ENCODE results near the gene OGFOD1. TPM values are rescaled to one million over a fixed set of nuclear protein-coding genes. Genes with fewer than 3 reads are reported as not detected.

The OGFOD1 gene
- total and polyA plus RNA-seq, 2 of the 13 experiments (the other 11 are each of a cell fraction or from before 2014, with no cell fraction given) = 35.2 to 81.3 TPM

- TF ChIP-seq ZMYM2 (CRISPR knock-in tag; IDR thresholded peaks at IDR 0.05) (0 out of 2 replicates have a peak, but pooled peaks have one; percentile 40), ZNF407 (CRISPR knock-in tag; IDR thresholded peaks at IDR 0.05; ENCODE audit: not compliant biosample characterization) (peak; percentile 97), MXD1 (CRISPR knock-in tag; IDR thresholded peaks at IDR 0.05) (peak; percentile 80), ZNF329 (CRISPR knock-in tag; IDR thresholded peaks at IDR 0.05; ENCODE audit: low read depth) (peak; percentile 87; the same call in 1 of the 2 replicates), ZKSCAN5 (CRISPR knock-in tag; IDR thresholded peaks at IDR 0.05) (no peak), KAT2B (IDR thresholded peaks at IDR 0.05; ENCODE audit: borderline replicate concordance, low read depth, low read length) (no peak), GABPB1 (CRISPR knock-in tag; IDR thresholded peaks at IDR 0.05) (peak; percentile 87), ATM (IDR thresholded peaks at IDR 0.05; ENCODE audit: borderline replicate concordance) (no peak), ZSCAN20 (CRISPR knock-in tag; IDR thresholded peaks at IDR 0.05; ENCODE audit: borderline replicate concordance) (no peak; the same call in 1 of the 2 replicates), ZNF850 (CRISPR knock-in tag; conservative IDR thresholded peaks at IDR 0.05) (peak; percentile 88), TFE3 (CRISPR knock-in tag; IDR thresholded peaks at IDR 0.05) (no peak), SMARCC2 (IDR thresholded peaks at IDR 0.05) (no peak), ZNF747 (CRISPR knock-in tag; IDR thresholded peaks at IDR 0.05; ENCODE audit: borderline replicate concordance) (peak; percentile 93), GZF1 (CRISPR knock-in tag; IDR thresholded peaks at IDR 0.05) (no peak), ZMYM3 (CRISPR knock-in tag; IDR thresholded peaks at IDR 0.05) (no peak), ZFP90 (CRISPR knock-in tag; IDR thresholded peaks at IDR 0.05; ENCODE audit: borderline replicate concordance) (peak; percentile 87), MIER3 (CRISPR knock-in tag; IDR thresholded peaks at IDR 0.05; ENCODE audit: borderline replicate concordance) (no peak)
- TF ChIP-seq, protein P1, sequence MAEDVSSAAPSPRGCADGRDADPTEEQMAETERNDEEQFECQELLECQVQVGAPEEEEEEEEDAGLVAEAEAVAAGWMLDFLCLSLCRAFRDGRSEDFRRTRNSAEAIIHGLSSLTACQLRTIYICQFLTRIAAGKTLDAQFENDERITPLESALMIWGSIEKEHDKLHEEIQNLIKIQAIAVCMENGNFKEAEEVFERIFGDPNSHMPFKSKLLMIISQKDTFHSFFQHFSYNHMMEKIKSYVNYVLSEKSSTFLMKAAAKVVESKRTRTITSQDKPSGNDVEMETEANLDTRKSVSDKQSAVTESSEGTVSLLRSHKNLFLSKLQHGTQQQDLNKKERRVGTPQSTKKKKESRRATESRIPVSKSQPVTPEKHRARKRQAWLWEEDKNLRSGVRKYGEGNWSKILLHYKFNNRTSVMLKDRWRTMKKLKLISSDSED (CRISPR knock-in tag; IDR thresholded peaks at IDR 0.05) = no peak
These were observed 68.3 kb downstream of the OGFOD1 start, which contains the start of gene BBS2 (continued) for GRCh38 chr16:56519459-56520250.

Data from HepG2 (cell line).